Measurements from ENCODE around the gene PHACTR1. TPM values are rescaled to one million over a fixed set of nuclear protein-coding genes. Genes with fewer than 3 reads are reported as not detected.

Gene PHACTR1
- total RNA-seq, 1 experiment from 2014 or later: 0.21 TPM

DNA sequence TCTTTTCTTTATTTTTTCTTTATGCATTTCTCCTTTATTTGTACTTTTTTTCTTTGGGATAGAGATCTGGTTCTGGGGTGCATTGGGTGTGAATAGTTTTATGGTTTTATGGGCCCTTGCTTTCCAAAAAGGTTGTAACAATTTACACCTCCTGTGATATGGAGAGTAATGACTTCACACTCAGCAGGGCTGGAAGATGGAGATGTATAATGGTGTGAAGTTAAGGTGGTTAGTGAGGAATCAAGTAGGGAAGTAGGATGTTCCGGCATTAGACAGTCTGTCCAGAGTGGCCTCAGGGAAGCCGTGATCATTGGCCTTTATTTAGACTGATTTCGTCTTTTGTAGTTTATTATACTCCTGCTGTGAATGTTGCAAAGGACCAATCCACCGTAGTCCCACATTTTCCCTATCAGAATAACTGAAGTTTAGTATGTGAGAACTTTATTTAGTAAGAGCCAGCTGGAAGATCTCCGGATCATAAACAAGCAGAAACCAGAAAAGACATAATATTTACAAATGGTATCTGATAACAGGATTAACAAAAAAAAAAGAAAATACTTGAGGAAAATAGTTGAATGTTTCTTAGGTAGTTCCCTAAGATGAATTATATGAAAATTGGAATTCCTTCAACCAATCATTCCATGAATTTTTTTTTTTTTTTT, 356.2 kb downstream of the PHACTR1 start:
- BruUV-seq (replicated peaks): no TSS peak

DNA sequence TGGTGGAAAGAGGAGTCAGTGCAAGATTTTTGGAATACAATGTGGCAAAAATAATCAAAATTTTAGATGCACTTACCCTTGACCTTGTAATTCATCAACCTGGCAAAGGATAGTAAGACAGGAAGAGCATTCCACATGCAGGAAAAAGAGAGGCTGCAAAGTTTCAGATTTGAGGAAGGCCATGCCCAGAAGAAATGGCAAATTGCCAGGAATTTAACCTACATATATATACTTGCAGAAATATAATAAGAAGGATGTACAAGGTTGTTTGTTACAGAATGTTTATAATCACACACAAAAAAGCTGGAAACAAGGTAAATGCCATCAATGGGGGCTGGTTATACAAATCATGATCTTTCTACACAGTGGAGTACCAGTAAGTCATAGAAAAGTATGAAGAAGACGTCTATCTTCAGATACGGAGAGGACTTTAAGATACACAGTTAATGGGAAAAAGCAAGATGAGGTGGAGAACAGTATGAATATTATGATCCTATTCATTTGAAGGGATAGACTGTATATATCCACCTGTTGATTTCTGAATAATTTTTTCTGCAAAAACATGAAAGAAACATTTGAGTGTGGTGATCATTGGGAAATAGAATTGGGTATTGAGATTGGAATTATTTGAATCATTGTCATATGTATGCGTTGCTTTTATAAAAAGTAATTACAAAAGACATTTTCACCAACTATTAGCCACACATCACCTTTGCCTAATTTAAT, 358.0 kb downstream of the PHACTR1 start:
- no TSS peak for BruUV-seq (replicated peaks)
- TF ChIP-seq, protein P1, sequence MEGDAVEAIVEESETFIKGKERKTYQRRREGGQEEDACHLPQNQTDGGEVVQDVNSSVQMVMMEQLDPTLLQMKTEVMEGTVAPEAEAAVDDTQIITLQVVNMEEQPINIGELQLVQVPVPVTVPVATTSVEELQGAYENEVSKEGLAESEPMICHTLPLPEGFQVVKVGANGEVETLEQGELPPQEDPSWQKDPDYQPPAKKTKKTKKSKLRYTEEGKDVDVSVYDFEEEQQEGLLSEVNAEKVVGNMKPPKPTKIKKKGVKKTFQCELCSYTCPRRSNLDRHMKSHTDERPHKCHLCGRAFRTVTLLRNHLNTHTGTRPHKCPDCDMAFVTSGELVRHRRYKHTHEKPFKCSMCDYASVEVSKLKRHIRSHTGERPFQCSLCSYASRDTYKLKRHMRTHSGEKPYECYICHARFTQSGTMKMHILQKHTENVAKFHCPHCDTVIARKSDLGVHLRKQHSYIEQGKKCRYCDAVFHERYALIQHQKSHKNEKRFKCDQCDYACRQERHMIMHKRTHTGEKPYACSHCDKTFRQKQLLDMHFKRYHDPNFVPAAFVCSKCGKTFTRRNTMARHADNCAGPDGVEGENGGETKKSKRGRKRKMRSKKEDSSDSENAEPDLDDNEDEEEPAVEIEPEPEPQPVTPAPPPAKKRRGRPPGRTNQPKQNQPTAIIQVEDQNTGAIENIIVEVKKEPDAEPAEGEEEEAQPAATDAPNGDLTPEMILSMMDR (IDR thresholded peaks at IDR 0.05; ENCODE audit: unreplicated experiment): no peak
- CTCF ChIA-PET: no interaction called here

More for the DNA sequence above, 356.2 kb downstream of the PHACTR1 start:
- Mint-ChIP-seq H3K27ac (ENCODE audit: unreplicated experiment) (no peak overlapping the region), H3K27me3 (ENCODE audit: unreplicated experiment) (peaks cover 70% of the 10 kb centered on the region), H3K4me1 (ENCODE audit: low read depth, unreplicated experiment) (no peaks in the 10 kb centered on the region), H3K4me3 (ENCODE audit: low read depth, unreplicated experiment) (no peak overlapping the region), H3K36me3 (ENCODE audit: insufficient read depth, unreplicated experiment) (no peaks in the 10 kb centered on the region), H3K9me3 (ENCODE audit: low read depth, unreplicated experiment) (no peaks in the 10 kb centered on the region)
- intact Hi-C loops (cut with micrococcal nuclease; ENCODE audit: unreplicated experiment): no loop called here
- TF ChIP-seq, protein P1 (IDR thresholded peaks at IDR 0.05; ENCODE audit: unreplicated experiment): no peak
- DNase-seq: no peak
- CTCF ChIA-PET: no interaction called here

DNA sequence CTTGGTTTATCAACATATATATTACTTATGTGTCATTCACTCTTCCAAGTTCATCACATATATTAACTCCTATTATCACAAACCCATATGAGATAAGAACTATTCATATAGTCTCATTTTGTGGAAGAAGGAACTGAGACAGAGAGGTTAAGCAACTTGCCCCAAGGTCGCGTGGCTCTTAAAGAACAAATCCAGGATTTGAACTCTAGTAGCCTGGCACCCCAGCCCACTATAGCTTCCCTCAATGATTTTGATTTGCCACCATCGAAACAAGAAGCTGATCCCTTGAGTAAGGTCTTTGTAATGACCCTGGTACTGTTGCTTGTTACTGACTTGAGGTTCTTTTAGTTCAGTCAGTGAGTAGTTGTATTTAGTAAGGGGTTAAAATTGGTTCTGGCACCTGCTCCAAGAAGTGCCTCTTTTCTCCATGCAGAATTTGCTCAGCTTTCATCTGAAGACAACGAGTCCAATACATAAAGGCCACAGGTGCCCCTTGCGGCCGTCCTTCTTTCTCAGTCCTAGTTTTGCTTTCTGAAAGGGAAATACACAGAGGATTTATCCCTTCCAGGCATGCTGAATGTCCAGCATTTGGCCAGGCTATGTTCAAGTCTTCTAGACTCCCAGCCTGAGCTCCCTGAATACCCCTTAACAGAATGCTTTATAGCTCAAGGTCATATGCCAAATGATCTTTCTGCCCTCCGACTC, 358.7 kb downstream of the PHACTR1 start:
- TF ChIP-seq, protein P1 (IDR thresholded peaks at IDR 0.05; ENCODE audit: unreplicated experiment): no peak
- no TSS peak for BruUV-seq (replicated peaks)
- no peak for DNase-seq
- intact Hi-C loops (cut with micrococcal nuclease; ENCODE audit: unreplicated experiment): no loop called here
- CTCF ChIA-PET: no interaction called here
- Mint-ChIP-seq H3K27ac (ENCODE audit: unreplicated experiment) (no peak overlapping the region), H3K4me1 (ENCODE audit: low read depth, unreplicated experiment) (no peaks in the 10 kb centered on the region), H3K9me3 (ENCODE audit: low read depth, unreplicated experiment) (no peaks in the 10 kb centered on the region), H3K4me3 (ENCODE audit: low read depth, unreplicated experiment) (no peak overlapping the region), H3K36me3 (ENCODE audit: insufficient read depth, unreplicated experiment) (no peaks in the 10 kb centered on the region), H3K27me3 (ENCODE audit: unreplicated experiment) (peaks cover 70% of the 10 kb centered on the region)

More for the DNA sequence above, 358.0 kb downstream of the PHACTR1 start:
- Mint-ChIP-seq H3K36me3 (ENCODE audit: insufficient read depth, unreplicated experiment) (no peaks in the 10 kb centered on the region), H3K27ac (ENCODE audit: unreplicated experiment) (no peak overlapping the region), H3K9me3 (ENCODE audit: low read depth, unreplicated experiment) (no peaks in the 10 kb centered on the region), H3K4me1 (ENCODE audit: low read depth, unreplicated experiment) (no peaks in the 10 kb centered on the region), H3K27me3 (ENCODE audit: unreplicated experiment) (peaks cover 68% of the 10 kb centered on the region), H3K4me3 (ENCODE audit: low read depth, unreplicated experiment) (no peak overlapping the region)
- DNase-seq: no peak
- intact Hi-C loops (cut with micrococcal nuclease; ENCODE audit: unreplicated experiment): no loop called here

DNA sequence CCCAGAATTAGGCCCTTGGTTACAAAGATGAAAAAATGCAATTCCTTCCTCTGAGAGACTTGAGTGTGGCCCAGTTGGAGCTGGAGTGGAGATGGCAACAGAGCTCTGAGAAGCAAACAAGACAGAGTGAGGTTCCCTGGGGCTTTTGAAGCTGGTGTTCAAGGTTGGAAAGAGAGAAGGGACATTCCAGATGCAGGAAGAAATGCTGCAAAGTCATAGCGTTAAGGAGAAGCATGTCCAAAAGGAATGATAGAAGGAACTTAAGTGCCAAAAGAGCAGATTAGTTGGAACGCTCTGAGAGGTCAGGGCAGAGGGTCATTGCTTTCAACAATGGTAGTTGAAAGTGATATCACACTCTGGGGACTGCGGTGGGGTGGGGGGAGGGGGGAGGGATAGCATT, 360.0 kb downstream of the PHACTR1 start:
- BruUV-seq (replicated peaks): no TSS peak
- Mint-ChIP-seq H3K36me3 (ENCODE audit: insufficient read depth, unreplicated experiment) (no peaks in the 10 kb centered on the region), H3K4me3 (ENCODE audit: low read depth, unreplicated experiment) (no peak overlapping the region), H3K27me3 (ENCODE audit: unreplicated experiment) (peaks cover 73% of the 10 kb centered on the region), H3K4me1 (ENCODE audit: low read depth, unreplicated experiment) (no peaks in the 10 kb centered on the region), H3K27ac (ENCODE audit: unreplicated experiment) (no peak overlapping the region), H3K9me3 (ENCODE audit: low read depth, unreplicated experiment) (no peaks in the 10 kb centered on the region)
- CTCF ChIA-PET: no interaction called here
- intact Hi-C loops (cut with micrococcal nuclease; ENCODE audit: unreplicated experiment): no loop called here
- TF ChIP-seq, protein P1 (IDR thresholded peaks at IDR 0.05; ENCODE audit: unreplicated experiment): no peak
- DNase-seq: no peak

Measured in Calu3 (cell line).